OCI-LY7 (cell line): Measurements from ENCODE around the gene CDCA7L. TPM values are rescaled to one million over a fixed set of nuclear protein-coding genes. Genes with fewer than 3 reads are reported as not detected.

Experiments used
- BruUV-seq: library from RNA; stranded (reverse); fragments of 400-500 nt; replicated peaks from 2 replicates; lab custom pipeline; 2021; lab: Mats Ljungman, UMichigan
- CTCF ChIA-PET: fragments of 300-600 bp; sonication (Branson Sonifier 250); formaldehyde crosslinking; loops from one replicate; lab custom pipeline; 2022; ENCODE audit warnings: antibody characterized with exemption; ENCODE audit not compliant: unreplicated experiment; lab: Charles Lee
- POLR2A ChIA-PET: fragments of 300-600 bp; sonication (Branson Sonifier 250); formaldehyde crosslinking; loops from one replicate; lab custom pipeline; 2022; ENCODE audit warnings: antibody characterized with exemption; lab: Charles Lee
- DNase-seq: peaks from one replicate; pipeline ENCODE4 v3.0.0-alpha.2; 2015; ENCODE audit warnings: low spot score
- H2AFZ ChIP-seq: fragments of 200-600 bp; sonication (generic), shearing (Covaris generic); 2 replicates; pipeline ENCODE4 v1.6.1; 2014; ENCODE audit warnings: mild to moderate bottlenecking, antibody characterized with exemption, low read length, moderate library complexity
- H3K27ac ChIP-seq: fragments of 200-600 bp; sonication (generic); 2 replicates; pipeline ENCODE4 v1.5.1; 2014; ENCODE audit warnings: mixed run types, low read depth, mild to moderate bottlenecking, moderate library complexity, low read length, inconsistent platforms; ENCODE audit not compliant: poor library complexity, severe bottlenecking
- H3K36me3 ChIP-seq: fragments of 200-600 bp; sonication (generic); 2 replicates; pipeline ENCODE4 v1.6.1; 2014; ENCODE audit warnings: mild to moderate bottlenecking, antibody characterized with exemption, low read length, moderate library complexity, mixed read lengths; ENCODE audit not compliant: insufficient read depth
- H3K4me1 ChIP-seq: fragments of 200-600 bp; sonication (generic); 2 replicates; pipeline ENCODE4 v1.5.1; 2014; ENCODE audit warnings: mild to moderate bottlenecking, low read length; ENCODE audit not compliant: insufficient read depth, poor library complexity, severe bottlenecking
- H3K4me2 ChIP-seq: fragments of 200-600 bp; sonication (generic); 2 replicates; pipeline ENCODE4 v1.6.1; 2014; ENCODE audit warnings: mild to moderate bottlenecking, low read length
- H3K4me3 ChIP-seq: fragments of 200-600 bp; sonication (generic); 2 replicates; pipeline ENCODE4 v1.5.1; 2014; ENCODE audit warnings: mild to moderate bottlenecking, low read depth, low read length; ENCODE audit not compliant: poor library complexity, severe bottlenecking
- H3K79me2 ChIP-seq: fragments of 200-600 bp; sonication (generic); 2 replicates; pipeline ENCODE4 v1.6.1; 2016; ENCODE audit warnings: low read depth, mild to moderate bottlenecking, low read length, moderate library complexity, mixed read lengths; ENCODE audit not compliant: insufficient read depth
- H3K9me2 ChIP-seq: fragments of 200-600 bp; sonication (generic); 2 replicates; pipeline ENCODE4 v1.6.1; 2016; ENCODE audit warnings: mild to moderate bottlenecking, low read length, mixed read lengths; ENCODE audit not compliant: insufficient read depth
- H3K9me3 ChIP-seq: fragments of 200-600 bp; sonication (generic); 2 replicates; pipeline ENCODE4 v1.6.1; 2014; ENCODE audit warnings: mild to moderate bottlenecking, mixed run types, low read length, mixed read lengths
- H4K20me1 ChIP-seq: fragments of 200-600 bp; sonication (generic); 2 replicates; pipeline ENCODE4 v1.6.1; 2014; ENCODE audit warnings: mild to moderate bottlenecking, antibody characterized with exemption, low read length, moderate library complexity, mixed read lengths; ENCODE audit not compliant: insufficient read depth
- EZH2phosphoT487 ChIP-seq: fragments of 200-600 bp; sonication (generic); IDR thresholded peaks from 2 replicates; pipeline ENCODE4 v1.6.1; 2018; ENCODE audit warnings: low read depth, borderline replicate concordance, mild to moderate bottlenecking, mixed run types, antibody characterized with exemption, low read length, moderate library complexity, mixed read lengths
- intact Hi-C: fragments of 100-400 bp; cut with micrococcal nuclease; formaldehyde crosslinking; loops from one replicate; pipeline ENCODE4 v1.10.0; 2022; ENCODE audit not compliant: unreplicated experiment
- total RNA-seq, 2 experiments: library from RNA; depleted of rRNA in 1 of 2; stranded (reverse); fragments of >200 nt in 1 of 2; shearing (Covaris generic) in 1 of 2; gene quantifications; 2 replicates each; pipeline ENCODE4 v1.2.3, GENCODE V29; 2014 to 2022
- TF ChIP-seq, protein P1 (sequence below): fragments of 200-600 bp; sonication (generic); conservative IDR thresholded peaks from 2 replicates; pipeline ENCODE4 v1.5.1; 2014; ENCODE audit warnings: mild to moderate bottlenecking, antibody characterized with exemption, low read length, moderate library complexity, mixed read lengths

Gene CDCA7L
- total RNA-seq, 2 experiments from 2014 or later, result 155 to 173 TPM

DNA sequence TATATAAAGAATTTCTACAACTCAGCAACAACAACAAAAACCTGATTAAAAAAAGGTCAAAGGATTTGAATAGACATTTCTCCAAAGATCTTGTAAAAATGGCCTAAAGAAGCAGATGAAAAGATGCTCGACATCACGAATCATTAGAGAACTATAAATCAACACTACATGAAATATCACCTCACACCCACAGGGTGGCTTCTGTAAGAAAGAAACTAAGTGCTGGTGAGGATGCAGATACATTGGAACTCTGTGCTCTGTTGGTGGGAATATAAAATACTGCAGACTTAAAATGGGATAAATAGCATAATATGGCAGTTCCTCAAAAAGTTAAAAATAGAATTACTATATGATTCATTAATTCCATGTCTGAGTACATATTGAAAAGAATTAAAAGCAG is 38.3 kb upstream of the CDCA7L start:
- Histone ChIP-seq H3K4me1 (no peaks in the 10 kb centered on the region), H2AFZ (no peak overlapping the region), H4K20me1 (no peaks in the 10 kb centered on the region), H3K4me3 (no peak overlapping the region), H3K36me3 (no peaks in the 10 kb centered on the region), H3K79me2 (no peaks in the 10 kb centered on the region), H3K4me2 (no peak overlapping the region), H3K27ac (no peak overlapping the region), H3K9me2 (no peaks in the 10 kb centered on the region), H3K9me3 (no peaks in the 10 kb centered on the region)
- TF ChIP-seq EZH2phosphoT487, result no peak
- TF ChIP-seq, protein P1, sequence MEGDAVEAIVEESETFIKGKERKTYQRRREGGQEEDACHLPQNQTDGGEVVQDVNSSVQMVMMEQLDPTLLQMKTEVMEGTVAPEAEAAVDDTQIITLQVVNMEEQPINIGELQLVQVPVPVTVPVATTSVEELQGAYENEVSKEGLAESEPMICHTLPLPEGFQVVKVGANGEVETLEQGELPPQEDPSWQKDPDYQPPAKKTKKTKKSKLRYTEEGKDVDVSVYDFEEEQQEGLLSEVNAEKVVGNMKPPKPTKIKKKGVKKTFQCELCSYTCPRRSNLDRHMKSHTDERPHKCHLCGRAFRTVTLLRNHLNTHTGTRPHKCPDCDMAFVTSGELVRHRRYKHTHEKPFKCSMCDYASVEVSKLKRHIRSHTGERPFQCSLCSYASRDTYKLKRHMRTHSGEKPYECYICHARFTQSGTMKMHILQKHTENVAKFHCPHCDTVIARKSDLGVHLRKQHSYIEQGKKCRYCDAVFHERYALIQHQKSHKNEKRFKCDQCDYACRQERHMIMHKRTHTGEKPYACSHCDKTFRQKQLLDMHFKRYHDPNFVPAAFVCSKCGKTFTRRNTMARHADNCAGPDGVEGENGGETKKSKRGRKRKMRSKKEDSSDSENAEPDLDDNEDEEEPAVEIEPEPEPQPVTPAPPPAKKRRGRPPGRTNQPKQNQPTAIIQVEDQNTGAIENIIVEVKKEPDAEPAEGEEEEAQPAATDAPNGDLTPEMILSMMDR, result peak; percentile 41; the same call in 1 of the 2 replicates
- intact Hi-C loops, result no loop called here
- ChIA-PET CTCF (no interaction called here), POLR2A (no interaction called here)
- DNase-seq, result no peak
- BruUV-seq, result no TSS peak

DNA sequence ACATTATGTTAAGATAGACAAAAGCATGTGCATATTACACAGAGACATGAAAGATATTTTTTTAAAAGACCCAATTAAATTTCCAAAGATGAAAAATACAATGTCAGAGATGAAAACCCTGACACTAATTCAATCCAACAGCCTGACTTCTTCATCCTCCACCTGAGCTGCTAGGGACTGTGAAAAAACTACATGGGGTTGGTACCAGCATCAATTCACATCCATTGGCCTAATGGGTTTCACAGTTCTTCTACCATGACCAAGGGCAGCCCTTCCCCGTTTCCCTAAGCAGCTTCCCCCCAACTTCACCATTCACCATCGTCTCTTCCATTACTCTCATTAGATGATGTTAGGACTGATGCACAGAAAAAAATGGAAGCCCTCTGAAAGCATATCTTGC is 37.4 kb upstream of the CDCA7L start:
- H3K4me1 ChIP-seq, result no peaks in the 10 kb centered on the region
- DNase-seq, result no peak
- no peak overlapping the region for H3K27ac ChIP-seq
- H3K9me3 ChIP-seq, result no peaks in the 10 kb centered on the region
- no peak for TF ChIP-seq EZH2phosphoT487
- TF ChIP-seq, protein P1, result no peak
- intact Hi-C loops, result no loop called here
- H2AFZ ChIP-seq, result no peak overlapping the region
- POLR2A ChIA-PET, result interaction anchor here (0.8 to 1.0 kb wide), 3 partner anchors 12 to 15 kb away, joined by 3 read pairs; no protein-coding TSS in a partner anchor
- H4K20me1 ChIP-seq, result no peaks in the 10 kb centered on the region
- no peaks in the 10 kb centered on the region for H3K79me2 ChIP-seq
- CTCF ChIA-PET, result no interaction called here
- H3K36me3 ChIP-seq, result no peaks in the 10 kb centered on the region
- no peaks in the 10 kb centered on the region for H3K9me2 ChIP-seq
- no peak overlapping the region for H3K4me3 ChIP-seq
- no TSS peak for BruUV-seq
- no peak overlapping the region for H3K4me2 ChIP-seq

DNA sequence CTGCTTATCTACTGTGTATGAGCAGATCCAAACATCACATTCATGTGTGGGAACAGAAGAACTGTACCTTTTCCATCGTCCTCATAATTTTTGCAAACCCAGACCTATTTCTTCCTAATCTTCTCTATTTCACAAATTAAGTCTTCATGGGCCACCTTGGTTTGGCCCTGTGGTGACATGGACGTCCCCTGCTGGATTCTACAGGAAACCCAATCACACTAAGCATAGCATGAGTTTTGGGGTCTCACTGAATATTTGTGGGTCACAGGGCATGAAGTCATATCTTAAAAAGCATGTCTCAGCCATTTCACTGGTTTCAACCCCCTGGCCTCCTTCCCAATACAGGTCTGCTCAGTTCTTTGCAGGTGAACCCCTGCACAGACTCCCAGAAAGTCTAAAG is 35.8 kb upstream of the CDCA7L start:
- ChIA-PET CTCF (no interaction called here), POLR2A (no interaction called here)
- no TSS peak for BruUV-seq
- H3K9me2 ChIP-seq, result no peaks in the 10 kb centered on the region
- no peak overlapping the region for H3K4me3 ChIP-seq
- no peak overlapping the region for H3K4me2 ChIP-seq
- no peaks in the 10 kb centered on the region for H3K9me3 ChIP-seq
- intact Hi-C loops, result loop anchor here (1.0 kb wide), 1 partner anchor 36 kb away; the partner anchor contains the start of gene CDCA7L
- no peak for DNase-seq
- TF ChIP-seq, protein P1, result peak; percentile 65
- no peak for TF ChIP-seq EZH2phosphoT487
- H3K4me1 ChIP-seq, result no peaks in the 10 kb centered on the region
- no peaks in the 10 kb centered on the region for H3K36me3 ChIP-seq
- H4K20me1 ChIP-seq, result no peaks in the 10 kb centered on the region
- peak overlapping the region; percentile 42; the same call in 1 of the 2 replicates for H2AFZ ChIP-seq
- H3K79me2 ChIP-seq, result no peaks in the 10 kb centered on the region
- no peak overlapping the region for H3K27ac ChIP-seq
